Thyroid gland (tissue), 4 donors: ENCODE measurements around the gene MCM10.
"Not testable (repeated sequence)": the region's sequence is repeated elsewhere in the genome, so short reads cannot be mapped to it uniquely, and the experiment has no call there.

Source experiments
- CTCF ChIP-seq, 6 experiments: fragments of 200-600 bp in 3 of 6; fragments of 450-650 bp in 3 of 6; sonication (generic) in 3 of 6; IDR thresholded peaks; one replicate each; pipeline ENCODE4 v1.5.1; 2016 to 2019; ENCODE audit warnings: antibody characterized with exemption in 6 of 6, mild to moderate bottlenecking in 2 of 6, inconsistent platforms in 1 of 6, moderate library complexity in 1 of 6
- POLR2A ChIP-seq, 2 donors: fragments of 450-650 bp; IDR thresholded peaks; one replicate each; pipeline ENCODE4 v1.6.1; 2017; ENCODE audit warnings: antibody characterized with exemption in 2 of 2, mild to moderate bottlenecking in 2 of 2, moderate library complexity in 1 of 2

GRCh38 chr10:13242260-13242659 is 80.9 kb downstream of the MCM10 start:
- TF ChIP-seq CTCF, POLR2A (IDR thresholded peaks at IDR 0.05): not testable (repeated sequence)
